ENCODE measurements around the gene TMEM259.

TMEM259 gene

GRCh38 chr19:1002600-1002999 is 18.3 kb downstream of the TMEM259 start:
- no peak for DNase-seq (ENCODE audit: low read depth)

DNA sequence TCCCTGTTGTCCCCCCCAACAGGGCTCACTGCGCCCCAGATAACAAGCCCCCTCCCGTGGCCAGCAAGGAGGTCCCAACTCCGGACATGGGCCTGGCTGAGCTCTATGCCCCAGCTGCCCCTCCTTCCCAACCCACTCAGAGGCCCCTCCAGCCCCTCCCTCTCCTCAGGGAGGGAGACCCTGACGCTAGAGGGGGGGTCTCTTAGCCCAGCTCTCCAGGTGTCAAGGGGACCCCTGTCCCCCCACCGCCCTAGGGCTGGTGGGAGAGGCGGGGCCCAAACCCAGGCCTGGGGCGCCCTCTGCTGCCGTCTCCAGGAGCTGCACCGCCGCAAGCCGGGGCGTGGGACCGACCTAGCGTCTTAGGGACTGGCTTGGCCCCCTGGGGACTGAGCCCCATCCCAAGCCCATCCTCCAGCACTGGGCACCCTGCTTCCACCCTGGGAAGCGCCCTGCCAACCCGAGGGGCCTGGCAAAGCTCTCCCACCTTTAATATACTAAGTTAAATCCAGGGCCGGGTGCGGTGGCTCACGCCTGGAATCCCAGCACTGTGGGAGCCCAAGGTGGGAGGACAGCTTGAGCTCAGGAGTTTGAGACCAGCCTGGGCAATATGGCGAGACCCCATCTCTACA is 19.3 kb downstream of the TMEM259 start:
- no peak for DNase-seq (ENCODE audit: low read depth)

DNA sequence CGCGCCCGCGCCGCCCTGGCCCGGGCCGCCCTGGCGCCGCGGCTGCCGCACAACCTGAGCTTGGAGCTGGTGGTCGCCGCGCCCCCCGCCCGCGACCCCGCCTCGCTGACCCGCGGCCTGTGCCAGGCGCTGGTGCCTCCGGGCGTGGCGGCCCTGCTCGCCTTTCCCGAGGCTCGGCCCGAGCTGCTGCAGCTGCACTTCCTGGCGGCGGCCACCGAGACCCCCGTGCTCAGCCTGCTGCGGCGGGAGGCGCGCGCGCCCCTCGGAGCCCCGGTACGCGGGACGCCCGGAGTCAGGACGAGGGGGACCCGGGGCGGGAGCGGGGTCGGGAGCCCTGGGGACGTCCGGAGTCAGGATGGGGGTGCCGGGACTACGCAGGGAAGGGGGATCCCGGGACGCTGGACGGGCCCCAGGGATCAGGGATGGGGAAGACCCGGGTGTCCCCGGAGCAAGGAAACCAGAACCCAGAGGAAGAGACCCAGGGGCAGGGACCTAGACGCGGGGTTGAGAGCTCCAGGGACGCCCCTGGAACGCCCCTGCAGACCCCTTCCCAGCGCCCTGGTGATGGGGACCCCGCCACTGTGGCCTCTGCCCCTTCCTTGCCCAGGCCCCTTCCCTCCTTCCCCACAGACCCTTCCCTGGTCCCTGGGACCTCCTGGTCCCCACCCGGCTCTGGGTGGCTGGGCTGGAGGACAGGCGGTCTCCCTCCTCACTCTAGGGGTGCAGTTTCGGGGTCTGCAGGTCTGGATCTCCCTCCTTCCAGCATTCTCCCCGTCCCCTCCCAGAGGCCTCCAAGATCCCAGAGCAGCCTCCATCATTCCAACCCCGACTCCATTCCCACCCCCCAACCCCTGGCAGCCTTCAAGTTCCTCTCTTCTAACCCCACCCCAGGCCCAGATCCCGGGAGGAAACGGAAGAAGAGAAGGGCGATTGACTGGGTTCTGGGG is 20.1 kb downstream of the TMEM259 start:
- DNase-seq (ENCODE audit: low read depth) = no peak

DNA sequence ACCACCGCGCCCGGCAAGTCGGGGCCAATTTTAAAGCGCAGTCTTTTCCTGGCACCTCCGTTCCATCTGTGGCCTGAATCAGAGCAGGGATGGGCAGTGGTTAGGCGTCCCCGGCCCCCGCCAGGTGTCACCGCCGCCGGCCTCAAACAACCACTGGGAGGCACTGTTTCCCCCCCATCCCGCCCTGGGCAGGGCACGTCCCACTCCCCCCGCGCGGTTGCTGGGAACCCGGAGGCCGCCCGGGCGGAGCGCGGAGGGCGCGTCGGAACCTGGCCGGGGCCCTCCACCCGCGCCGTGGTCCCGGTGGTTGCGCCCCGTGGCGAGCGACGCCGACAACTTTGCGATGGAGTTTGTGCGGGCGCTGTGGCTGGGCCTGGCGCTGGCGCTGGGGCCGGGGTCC is 20.8 kb downstream of the TMEM259 start, which contains the start of gene GRIN3B:
TSS of gene GRIN3B (plus strand) at position 325 of the 400 bp plus-strand sequence. CDS start at position 344, 19 bp downstream.
- no peak for DNase-seq (ENCODE audit: low read depth)

GRCh38 chr19:999379-999719 is 21.6 kb downstream of the TMEM259 start:
- no peak for DNase-seq (ENCODE audit: low read depth)

DNA sequence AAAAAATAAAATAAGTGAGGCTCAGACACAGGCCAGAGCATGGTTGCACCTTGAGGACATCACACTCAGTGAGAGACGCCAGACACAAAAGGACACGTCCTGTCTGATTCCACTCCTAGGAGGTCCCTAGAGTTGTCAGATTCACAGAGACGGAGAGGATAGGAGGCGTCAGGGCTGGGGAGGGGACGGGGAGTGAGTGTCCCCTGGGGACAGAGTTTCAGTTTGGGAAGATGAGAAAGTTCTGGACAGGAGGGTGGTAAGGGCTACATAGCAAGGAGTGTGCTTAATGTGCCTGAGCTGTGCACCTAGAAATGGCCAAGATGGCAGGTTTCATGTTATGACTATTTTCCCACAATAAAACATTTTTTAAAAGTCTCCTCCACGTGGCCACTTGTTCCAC is 22.9 kb downstream of the TMEM259 start:
- DNase-seq (ENCODE audit: low read depth) = no peak

- DNase-seq (ENCODE audit: low read depth) = no peak
These were observed 24.7 kb downstream of the TMEM259 start for GRCh38 chr19:996051-996838.

DNA sequence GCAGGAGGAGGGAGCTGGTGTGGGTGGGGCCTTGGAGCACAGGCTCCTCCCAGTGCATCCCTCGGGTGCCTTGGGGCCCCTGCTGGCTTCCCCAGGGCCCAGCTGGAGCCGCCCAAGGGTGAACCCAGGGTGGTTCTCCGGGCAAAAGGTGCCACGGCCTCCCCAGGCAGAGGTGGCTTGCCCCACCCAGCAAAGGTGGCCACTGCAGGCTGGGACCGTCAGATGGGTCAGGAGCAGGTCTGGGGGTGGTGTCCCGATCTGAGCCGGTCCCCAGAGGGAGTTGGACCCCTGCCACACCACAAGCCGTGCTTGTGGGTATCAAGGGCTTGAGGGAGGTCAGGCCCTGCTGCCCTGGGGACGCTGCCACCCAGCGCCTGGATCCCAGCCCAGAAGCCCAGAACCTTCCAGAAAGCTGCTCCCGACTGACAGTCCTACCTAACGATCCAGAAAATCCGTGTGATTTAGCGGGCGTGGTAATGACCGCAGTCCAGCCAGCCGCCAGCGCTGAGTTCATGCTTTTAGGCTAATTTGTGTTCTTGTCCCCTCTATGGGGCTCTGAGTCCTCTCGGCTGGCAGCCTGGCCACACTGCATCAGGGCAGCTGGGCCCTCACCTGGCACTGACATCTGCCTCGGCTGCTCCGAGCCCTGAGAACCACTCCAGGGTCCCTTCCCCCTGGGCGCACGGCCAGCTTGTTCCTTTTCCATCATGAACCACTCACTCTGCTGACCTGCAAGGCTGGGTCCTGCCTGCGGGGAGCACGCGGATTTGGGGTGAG is 25.7 kb downstream of the TMEM259 start:
- DNase-seq (ENCODE audit: low read depth) = no peak

DNA sequence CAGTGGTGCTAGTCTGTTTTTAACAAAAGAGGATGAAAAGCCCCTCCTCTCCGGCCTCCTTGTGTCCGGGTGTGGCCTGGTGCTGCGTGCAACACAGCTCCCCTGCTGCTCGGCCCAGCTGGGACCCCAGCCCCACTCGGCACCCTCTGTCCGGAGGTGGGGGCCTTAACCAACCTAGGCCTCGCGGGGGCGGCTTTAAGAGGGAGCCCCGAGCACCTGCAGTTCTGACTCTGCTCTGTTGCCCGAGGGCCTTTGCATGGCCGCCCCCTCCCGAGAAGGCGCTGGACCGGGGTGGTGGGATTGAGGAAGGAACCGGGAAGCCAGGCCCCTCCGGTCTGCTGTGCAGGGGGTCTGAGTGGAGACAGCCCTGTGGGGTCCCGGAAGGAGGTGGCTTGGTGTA is 26.4 kb downstream of the TMEM259 start:
- no peak for DNase-seq (ENCODE audit: low read depth)

DNA sequence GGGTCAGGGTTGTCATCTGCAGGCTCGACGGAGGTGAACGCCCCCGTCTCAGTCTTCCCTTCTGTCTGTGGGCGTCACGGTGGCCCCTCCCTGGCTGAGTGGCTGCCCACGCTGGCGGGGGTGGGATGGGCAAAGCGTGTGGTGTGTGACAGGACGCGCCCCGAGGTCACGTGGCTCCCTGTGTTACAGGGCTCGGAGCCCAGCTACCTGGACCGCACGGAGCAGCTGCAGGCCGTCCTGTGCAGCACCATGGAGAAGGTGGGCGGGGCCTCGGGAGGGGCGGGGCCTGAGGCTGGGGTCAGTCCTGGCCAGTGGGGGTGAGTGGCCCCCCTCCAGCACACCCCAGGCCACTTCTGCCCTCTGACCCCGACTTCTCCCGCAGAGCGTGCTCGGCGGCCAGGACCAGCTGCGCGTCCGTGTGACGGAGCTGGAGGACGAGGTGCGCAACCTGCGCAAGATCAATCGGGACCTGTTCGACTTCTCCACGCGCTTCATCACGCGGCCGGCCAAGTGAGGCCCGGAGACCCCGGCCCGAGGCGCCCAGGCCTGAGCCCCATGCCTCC is 27.0 kb downstream of the TMEM259 start:
- DNase-seq (ENCODE audit: low read depth) = no peak

DNA sequence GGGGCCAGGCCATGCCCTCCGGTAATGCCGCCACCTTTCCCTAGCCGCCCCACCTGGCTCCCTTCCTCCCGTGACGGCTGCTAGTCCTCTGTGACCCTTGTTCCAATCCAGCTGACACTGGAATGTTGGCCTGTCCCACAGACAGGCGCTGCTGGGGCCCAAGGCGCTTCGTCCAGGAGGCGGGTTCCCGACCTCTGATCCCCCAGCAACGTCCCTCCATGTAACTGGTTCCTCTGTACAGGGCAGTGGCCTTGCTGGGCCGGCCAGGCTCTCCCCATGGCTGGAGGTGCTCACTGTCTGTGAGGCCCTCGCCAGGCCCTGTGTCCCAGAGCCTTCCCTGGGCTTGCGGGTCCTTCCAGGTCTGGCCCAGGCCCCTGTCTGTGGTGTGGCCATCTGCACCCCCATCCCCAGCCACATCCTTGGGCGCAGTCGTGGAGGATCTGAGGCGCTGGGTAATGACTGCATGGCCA is 27.5 kb downstream of the TMEM259 start:
- no peak for DNase-seq (ENCODE audit: low read depth)

GRCh38 chr19:992670-993055 is 28.3 kb downstream of the TMEM259 start:
- DNase-seq (ENCODE audit: low read depth) = no peak

DNA sequence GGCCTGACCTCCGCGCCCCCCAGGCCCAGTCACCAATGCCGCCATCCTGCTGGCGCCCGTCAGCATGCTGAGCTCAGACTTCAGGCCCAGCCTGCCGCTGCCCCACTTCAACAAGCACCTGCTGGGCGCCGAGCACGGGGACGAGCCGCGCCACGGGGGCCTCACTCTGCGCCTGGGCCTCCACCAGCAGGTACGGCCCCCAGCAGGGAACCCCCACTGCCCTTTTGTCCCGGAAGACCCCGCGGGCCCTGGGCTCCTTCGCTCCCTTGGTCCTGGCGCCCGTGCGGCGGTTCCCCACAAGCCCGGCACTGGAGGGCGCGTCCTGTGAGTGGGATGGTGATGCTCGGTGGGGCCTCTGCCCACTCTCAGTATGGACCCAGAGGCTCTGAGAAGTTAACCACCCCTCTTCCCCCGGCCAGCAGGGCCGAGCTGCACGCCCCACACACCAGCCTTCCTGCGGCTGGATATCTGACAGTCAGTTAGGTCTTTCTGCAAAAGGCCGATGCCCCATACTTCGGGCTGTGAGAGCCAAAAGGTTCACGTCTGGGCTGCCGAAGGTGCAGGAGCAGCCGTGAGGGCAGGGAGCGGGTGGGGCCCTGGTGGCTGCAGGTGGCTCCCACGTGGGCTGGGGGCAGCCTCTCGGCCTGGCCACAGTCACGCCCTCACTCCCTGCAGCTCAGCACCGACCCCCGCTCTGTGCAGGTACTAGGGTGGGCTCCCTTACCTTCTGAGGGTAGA is 28.8 kb downstream of the TMEM259 start:
- no peak for DNase-seq (ENCODE audit: low read depth)

- no peak for DNase-seq (ENCODE audit: low read depth)
These were observed 29.6 kb downstream of the TMEM259 start for GRCh38 chr19:991174-991931.

DNA sequence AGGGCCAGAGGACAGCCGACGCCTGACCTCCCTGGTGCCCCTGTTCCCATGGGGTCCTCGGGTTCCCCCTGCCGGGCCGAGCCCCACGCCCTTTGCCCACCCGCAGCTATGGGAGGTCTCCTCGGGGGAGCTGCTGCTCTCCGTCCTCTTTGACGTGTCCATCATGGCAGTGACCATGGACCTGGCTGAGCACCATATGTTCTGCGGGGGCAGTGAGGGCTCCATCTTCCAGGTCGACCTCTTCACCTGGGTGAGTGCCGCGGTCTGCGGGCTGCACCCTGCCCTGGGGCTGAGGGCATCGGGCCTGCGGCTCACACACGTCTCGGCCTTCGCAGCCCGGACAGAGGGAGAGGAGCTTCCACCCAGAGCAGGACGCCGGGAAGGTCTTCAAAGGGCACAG is 30.2 kb downstream of the TMEM259 start:
- no peak for DNase-seq (ENCODE audit: low read depth)

DNA sequence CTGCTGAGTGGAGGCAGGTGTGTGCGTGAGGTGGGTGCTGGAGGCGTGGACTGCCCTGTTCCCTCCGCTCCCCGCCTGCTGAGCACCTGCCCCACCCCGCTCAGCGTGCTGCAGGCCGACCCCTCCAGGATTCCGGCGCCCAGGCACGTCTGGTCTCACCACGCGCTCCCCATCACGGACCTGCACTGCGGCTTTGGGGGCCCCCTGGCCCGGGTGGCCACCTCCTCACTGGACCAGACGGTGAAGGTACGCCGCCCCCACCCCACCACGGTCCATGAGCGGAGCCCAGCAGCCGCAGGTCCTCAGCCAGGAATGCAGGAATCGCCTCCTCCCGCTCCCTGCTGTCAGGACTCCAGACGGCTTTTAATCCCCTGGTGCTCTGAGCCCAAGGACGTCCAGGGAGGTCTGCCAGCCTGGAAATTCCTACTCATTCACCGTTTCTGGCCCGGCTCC is 30.8 kb downstream of the TMEM259 start:
- DNase-seq (ENCODE audit: low read depth) = no peak

DNA sequence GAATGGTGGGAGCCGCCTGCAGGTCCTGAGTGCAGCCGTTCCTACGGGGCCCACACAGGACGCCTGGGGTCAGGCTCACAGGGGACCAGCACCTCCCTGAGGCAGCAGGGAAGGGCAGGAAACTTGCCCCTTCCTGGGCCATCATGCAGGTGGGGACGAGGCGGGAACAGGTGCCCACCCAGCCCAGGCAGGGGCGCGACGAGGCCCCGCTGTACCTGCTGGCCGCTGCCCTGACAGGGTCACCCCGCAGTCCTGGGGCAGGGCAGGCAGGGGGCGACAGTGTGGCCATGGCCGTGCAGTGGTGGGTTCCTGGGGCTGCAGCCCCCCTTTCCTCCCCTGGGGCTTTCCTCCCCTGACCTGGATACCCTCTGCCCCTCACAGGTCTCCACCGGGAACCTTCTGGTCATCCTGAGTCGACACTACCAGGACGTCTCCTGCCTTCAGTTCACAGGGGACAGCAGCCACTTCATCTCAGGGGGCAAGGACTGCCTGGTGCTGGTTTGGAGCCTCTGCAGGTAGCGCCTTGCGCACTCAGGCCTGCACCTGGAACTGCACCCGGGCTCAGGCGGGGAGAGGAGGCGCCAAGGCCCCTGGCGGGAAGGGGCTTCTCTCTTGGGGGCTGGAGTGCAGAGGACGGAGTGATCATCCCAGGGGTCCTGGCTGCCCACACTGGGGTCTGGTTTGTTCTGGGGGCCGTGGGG is 31.4 kb downstream of the TMEM259 start:
- DNase-seq (ENCODE audit: low read depth) = no peak

GRCh38 chr19:988510-988909 is 32.4 kb downstream of the TMEM259 start:
- DNase-seq (ENCODE audit: low read depth) = no peak

GRCh38 chr19:988081-988480 is 32.8 kb downstream of the TMEM259 start:
- DNase-seq (ENCODE audit: low read depth) = no peak
